ENCODE data around the gene SAP30L. TPM values are rescaled to one million over a fixed set of nuclear protein-coding genes. Genes with fewer than 3 reads are reported as not detected.

The SAP30L gene
- polyA plus RNA-seq, 3 donors, result 45.2 to 54.2 (median 48.0) TPM

DNA sequence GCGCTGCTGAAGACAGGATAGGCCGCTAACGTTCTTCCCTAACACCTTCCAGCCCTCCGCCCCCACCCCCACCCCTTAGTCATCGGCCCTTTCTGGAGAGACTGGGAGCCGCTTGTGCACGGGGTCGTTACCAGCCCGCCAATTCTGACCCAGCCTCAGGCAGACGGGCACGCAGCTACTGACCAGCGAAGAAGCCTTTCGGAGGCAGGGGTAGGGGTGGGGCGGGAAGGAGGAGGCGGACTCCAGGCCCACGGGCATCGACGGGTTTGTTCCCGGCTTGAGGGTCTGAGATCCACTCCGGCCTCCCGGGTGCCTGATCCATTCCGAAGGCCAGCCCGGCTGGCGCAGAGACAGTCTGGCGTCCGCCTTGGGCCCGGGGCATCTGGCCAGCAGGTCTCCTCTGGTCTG, 33.0 kb downstream of the SAP30L start:
- no peak for DNase-seq

DNA sequence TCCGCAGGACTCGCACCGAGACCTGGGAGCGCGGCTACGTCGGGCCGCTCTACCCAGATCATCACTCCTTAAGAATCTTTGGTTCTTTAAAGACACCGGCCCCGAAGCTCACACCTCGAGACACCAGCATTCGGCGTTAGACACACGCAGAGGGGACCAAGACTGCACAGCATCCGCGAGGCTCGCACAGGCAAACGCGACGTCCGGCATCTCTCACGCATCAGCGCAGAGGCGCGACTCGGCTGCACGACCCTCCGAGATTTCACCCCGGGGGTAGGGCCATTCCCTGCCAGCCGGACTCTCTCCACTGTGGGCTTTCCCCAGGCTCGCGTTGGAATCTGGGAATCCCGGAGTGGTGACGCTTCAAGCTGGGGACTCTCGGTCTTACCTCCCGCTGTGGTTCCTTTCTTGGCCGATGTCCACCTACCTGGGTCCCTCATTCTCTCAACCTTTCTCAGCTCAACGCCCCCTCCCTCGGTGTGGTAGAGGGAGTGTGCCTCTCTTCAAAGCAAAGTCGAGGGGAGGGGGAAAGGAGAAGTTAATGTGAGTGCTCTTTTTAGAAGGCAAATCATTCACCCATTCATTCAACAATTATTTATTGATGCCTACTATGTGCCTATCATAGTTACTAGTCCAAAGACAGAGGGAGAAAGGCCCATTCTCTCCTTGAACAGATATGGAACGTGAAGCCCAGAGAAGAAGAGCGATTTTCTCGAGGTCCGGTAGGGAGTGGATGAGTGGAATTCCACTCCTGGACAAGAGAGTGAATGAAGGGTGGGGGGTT, 33.6 kb downstream of the SAP30L start:
- DNase-seq, result no peak

DNA sequence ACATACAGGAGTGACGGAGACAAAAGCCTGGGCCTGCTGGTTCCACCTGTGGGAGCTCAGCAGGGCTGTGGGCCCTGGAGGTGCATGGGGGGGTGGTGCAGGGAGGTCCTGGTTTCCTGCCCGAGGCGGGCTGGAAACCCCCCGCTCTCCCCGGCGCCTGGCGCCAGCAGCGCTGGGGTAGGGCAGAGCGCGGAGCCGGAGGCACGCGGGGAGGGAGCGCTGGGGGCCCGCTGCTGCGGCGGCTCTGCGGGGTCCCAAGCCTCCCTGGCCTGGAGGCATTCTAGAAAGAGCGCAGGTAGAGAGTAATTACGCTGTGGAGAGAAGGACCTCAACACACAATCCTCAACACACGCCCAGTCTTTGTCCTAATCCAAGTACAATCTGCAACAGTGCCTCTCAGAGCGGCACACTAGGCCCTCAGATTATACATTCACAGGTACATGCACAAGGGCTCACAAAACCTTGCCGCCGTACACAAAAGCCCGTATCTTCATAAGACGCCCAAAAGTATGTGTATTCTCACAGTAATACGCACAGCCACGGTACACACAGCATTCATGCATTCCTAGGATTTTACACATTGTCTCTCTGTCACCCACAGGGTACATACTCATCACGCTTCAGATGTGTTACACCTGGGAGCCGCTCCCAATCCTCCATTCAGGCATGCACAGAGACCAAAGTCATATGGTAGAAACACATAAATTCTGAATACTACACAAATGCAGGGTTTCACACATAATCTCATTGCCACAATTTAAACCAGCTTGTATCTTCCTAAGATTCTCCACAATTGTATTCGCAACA, 34.4 kb downstream of the SAP30L start:
- no peak for DNase-seq

DNA sequence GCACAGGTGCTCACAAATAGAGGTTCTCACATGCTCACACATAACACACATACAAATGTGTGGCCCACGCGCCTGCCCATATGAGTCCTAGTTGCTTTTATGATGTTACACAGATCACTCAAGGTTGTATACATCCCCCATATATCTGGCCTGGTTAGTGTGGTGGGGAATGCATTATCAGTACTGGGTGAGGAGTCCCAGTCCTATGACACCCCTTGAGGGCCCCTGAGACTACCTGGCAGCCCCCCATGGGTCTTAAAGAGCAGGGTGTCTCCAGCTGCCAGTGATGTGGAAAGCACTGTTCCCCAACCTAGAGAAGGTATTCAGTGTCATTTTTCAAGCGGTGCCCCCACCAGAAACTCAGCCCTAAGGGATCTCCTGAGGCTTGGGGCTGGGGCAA, 35.0 kb downstream of the SAP30L start:
- DNase-seq, result no peak

DNA sequence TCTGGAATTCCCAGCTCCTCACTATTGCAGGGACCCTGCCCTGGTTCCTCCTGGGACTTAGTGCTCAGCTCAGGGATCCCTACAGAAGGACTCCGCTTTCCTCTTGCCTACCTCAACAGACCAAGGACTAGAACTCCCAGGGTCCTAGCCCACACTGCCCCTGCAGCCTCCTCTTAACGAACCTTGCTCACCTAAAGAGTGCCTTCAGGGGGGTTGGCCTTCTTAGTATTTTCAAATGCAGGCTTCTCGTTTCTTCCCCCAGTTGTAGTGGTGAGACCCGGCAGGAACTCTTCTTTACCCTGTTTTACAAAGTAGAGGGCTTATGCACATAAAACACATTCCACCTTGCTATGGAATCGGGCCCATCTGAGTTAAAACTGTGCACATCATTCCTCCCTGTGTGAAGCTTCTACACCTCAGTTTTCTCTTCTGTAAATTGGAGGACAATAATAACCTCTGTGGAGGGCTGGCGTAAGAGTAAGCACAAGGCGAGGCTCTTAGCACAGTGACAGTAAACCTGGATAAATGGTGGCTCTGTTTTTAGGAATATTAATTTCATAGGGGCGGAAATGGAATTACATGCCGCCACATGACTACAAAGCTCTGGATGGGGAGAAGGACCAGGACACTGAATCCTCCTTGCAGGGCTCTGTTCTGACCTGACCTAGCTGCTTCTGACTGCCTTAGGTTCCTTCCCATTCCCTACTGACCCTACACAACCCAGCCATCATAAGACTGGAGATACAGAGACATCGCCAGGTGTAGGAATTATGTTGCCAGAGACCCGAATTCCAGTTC, 36.0 kb downstream of the SAP30L start:
- no peak for DNase-seq

DNA sequence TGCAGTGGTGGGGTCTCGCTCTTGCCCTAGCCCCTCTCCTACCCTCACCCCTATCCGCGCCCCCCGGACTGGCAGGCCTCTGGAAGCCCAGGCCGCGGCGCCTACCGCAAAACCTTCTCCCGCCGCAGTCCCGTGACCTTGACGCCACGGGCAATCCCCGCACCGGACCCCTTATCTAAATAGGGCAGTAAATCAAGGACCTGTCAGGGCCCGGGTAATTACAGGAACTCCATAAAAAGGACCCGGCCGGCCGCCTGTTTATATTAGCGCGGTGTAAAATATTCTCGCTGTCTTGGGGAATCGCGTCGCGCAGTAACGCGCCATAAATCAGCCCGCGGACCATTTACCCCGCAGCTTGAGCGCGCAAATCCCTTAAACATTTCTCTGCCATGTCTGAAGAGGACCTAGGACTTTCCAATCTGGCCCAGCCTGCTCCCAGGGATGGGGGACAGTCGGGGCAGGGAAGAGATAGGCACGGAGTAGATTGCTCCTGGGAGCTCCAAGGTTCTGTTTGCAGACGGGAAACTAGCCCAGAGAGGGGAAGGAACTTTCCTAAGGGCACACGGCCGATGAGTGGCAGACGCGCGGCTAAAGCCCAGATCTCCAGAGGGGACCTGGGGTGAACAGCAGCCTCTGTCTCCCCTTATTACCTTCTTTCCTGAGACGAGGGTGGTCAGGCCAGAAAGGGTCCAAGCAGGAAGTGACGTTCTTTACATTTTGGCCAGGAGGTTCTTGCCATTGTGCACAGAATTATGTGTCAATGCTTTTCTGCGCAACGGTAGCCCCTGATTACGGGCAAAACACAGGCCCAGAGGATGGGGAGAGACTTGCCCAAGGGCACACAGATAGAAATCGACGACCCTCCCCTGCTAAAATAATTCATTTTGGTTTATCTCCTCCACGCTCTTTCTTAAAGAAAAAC, 37.0 kb downstream of the SAP30L start:
- DNase-seq, result no peak

DNA sequence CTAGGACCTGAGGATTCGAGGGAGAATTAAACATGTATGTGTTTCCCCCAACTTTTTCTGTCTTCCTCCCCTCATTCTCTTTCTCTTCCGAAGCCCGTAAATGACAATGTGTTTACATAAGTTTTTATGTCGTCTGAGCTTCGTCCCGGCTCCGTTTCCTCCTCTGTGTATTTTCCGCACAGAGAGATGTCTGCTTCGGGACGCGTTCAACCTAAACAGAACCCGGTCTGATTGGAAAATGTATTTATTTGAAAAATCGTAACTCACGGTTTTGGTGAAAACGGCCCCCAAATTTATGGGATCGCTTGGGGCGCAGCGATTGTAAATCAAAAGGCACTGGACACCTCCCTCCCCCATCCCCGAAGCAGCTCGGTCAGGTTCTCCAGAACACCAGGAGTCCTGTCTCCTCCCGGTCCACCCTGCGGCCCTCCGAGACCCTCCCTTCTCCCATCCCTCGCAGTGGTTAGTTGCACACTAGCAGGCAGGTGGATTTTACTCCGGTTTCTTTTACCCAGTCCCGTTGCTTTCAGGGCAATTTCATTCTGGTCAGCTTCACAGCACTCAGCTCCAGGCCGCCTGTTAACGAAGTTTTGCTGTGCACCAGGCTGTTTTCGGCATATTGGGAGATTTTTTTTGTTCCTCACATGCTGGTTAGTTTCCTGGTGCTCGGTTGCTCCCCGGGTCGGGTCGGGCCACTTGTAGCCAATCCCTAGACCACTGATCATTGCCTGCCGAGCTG, 38.0 kb downstream of the SAP30L start:
- no peak for DNase-seq

DNA sequence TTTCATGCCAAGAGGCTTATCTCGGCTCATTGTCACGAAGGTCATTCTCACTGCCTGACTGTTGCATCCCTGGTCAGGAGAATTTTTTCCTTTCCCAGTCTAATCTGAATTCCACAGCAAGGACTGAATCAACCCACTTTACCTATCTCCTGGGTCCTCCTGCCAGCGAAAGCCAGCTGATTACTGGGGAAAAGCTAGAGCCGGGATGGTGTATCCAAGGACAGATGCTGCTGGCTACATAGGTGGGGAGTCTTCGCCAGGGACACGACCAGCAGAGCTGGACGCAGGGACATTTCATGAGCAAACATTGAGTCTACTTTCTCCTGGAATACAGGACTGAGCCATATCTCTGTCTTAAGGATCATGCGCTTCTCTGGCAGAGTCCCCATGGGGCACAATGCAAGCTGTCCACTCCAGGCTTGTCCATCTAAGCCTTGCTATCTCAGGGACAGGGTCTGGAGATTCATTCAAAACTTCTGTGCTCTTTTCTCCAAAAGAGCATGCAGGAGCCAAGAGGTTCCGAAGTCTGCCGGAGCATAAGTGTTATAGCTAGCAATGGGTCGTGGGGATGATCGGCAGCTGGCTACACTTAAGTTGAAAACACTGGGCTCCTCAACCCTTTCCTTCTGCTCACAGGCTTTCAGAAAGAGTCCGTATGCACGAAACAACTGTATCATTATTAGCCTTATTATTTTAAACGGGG, 38.7 kb downstream of the SAP30L start:
- no peak for DNase-seq

DNA sequence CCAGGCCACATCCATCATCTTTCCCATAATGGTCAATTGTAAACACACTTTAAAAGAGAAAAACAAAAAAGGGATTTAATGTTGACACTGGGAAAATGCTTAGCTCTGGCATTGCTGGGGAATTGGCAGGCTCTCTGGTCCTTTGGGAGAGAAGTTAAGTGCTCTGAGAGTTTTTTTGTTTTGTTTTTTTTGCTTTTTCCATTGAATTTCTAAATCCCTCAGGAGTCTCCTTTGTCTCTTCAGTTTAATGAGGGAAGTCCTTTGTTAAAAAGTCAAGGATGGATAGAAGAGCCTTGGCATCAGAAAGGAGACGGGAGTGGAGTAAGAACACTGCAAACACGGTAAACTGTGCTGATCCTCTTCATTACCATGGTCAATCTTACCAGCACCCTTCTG, 39.3 kb downstream of the SAP30L start:
- DNase-seq, result no peak

DNA sequence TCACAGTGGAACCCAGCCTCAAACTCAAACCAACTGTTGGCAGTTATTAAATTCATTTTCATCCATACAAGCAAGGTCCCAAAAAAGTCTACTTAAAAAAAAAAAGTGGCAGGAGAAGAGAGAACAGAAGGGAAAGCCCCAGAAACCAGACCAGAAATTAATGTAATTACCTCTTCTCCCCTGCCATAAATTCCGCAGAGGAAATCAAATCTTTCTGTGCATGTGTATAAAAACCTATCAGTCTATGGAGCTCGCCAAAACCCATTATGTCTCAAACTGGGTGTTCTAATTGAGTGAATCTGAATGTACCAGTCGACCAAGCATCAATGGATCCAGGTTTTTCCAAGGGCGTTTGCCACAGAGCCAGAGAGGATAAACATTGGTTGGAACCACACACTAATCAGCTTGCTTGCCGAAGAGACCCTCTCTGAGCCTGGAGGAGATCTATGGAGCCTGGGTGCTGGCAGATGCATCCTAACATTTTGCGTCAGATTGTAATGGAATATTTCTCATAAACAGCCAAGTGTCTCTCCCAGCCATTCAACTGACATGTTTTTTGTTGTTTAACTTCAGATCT, 40.1 kb downstream of the SAP30L start:
- DNase-seq, result no peak

DNA sequence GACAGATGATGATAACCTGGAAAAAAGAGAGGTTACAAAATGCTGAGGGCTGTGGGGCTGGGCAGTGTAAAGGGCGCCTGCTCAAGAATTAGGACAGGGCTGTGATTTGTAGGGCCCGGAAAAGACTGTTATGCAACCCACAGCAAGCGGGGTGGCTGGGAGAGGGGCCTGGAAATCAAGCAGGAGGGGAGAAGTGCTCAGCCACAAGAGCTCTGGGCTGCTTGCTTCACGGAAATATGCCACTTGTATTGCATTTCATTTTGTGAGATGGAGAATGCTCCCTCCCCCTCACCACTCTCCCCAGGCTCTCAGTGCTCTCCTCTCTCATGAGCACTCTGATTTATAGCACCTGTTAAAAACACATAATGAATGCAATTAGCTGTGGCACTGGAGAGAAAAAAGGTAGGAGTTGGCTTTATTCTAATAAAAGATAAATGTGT, 40.6 kb downstream of the SAP30L start:
- DNase-seq, result no peak

DNA sequence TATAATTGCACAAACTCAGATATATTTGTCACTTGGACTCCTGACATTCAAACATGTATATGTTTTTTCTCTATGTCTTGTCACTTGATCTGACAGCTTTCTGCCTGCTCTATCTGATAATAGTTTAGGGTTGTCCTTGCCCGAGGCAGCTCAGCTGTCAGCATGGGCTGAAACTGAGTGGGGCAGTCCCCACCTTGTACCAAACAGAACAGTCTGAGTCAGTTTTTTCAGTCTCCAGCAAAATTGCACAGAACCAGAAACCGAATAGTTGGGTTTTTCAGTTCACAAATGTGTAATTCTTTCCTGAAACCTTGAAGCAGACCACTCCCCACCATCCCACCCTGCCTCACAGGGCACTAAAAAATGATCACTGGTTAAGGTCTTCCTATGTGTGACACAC, 41.7 kb downstream of the SAP30L start:
- no peak for DNase-seq

DNA sequence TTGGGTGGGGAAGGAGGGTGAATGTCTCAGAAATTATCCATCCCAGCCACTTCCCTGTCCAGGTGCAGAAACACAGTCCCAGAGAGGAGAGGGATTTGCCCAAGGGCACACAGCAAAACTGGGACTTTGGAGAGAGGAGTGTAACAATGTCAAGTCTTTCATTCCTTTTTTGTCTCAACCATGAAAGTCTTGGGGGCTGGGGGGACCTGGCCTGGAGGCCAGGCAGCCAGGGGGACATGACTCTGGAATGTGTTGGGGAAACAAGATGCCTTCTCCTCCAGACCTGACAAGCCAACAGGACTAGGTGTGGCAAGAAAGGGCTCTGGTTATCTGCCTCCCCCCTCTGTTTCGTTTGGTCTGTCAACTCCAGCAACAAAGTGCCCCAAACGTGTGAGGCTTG, 46.1 kb downstream of the SAP30L start:
- DNase-seq, result no peak

DNA sequence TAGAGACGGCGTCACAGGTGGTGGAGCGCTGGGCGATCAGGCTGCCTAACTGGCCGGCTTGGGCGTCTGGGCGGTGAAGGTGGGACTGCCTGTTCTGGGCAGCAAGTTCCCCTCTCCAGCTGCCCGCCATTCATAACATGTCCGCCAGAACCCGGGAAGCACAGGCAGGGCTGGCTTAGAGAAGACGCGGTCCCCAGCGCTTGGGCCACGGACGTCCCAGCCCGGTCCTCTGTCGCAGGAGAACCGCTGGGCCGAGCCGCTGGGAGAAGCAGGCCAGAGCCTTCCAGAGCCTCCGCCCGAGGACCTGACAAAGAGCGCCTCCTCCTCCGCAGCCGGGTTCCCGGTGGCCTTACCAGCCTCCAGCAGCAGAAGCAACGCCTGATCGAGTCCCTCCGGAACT, 47.5 kb downstream of the SAP30L start:
- no peak for DNase-seq

DNA sequence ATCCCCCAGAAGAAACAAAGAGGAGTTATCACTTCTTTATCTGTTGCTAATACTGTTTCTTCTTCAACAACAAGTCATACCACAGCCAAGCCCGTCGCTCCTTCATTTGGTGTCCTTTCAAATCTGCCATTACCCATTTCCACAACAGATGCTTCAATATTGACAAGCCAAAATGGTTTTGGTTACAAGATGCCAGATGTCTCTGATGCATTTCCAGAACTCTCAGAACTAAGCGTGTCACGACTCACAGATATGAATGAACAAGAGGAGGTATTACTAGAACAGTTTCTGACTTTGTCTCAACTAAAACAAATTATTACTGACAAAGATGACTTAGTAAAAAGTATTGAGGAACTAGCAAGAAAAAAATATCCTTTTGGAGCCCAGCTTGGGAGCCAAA, 48.2 kb downstream of the SAP30L start:
- no peak for DNase-seq

DNA sequence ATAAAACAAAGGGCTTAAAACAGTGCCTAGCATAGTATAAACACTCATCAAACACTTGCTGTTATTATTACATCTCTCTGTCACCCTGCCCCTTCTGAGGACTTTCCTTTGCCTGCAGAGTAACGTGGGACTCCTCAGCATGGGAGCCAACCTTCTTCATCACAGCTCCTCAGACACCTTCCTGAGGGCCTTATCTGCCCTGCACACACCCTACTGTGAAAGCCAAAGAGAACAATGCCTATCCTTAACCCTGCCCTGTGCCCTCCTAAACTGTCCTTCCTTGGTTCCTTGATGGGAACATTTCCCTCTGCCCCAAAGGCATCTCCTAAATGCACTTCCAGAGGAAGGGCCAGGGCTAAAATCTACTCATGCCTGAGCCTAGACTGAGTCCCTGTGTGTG, 52.8 kb downstream of the SAP30L start:
- DNase-seq, result no peak

DNA sequence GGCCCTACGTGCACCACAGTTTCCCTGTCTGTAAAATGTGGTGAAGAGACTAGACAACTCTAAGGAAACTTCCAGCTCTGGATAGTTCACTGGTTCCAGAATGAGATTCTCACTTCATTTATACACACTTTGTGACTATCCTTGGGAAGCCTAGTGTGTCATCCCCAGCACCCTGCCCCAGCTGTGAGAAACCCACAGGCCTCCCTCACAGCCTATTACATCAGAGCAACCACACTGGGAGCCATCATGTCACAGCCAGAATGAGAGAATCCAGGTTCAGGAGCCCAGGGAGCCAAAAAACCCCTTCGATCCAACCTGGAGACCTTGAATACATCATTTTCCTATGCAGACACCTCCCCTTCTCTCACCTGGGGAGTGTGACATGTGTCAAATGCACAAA, 53.2 kb downstream of the SAP30L start:
- DNase-seq, result no peak

DNA sequence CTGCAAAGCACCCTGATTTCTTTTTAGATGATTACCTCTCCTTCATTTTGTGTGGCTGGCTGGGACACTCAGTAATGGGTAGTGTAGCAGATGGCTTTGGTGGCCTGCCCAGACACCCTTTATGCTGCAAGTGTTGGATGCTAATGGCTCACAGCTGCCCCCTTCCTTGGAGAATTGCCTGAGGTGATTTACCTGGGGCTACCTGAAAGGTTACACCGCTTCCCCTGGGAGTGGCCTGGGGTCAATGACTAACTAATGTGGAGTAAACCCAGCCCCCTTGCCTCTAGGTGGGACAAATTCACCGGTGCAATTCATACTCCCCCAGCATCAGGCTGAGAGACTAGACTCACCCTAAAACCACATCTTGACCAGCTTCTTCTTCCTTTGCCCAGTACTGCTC, 55.8 kb downstream of the SAP30L start:
- DNase-seq, result no peak

DNA sequence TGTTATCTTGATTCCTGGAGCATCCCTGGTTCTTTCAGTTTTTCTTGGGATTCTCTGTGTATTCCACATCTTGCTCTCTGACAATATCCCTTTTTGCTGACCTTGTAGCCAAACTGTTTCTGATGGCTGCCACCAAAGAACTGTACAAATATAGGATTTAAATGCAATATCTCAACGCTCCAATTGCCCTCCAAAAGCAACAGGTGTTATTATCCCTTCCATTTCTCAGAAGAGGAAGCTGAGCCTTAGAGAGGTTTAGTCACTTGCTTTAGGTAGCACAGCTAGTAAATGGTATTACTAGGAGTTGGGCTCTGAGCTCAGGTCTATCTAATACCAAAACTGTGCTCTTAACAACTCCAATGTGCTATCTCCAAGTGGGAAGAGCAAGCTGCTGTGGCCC, 56.4 kb downstream of the SAP30L start:
- no peak for DNase-seq

DNA sequence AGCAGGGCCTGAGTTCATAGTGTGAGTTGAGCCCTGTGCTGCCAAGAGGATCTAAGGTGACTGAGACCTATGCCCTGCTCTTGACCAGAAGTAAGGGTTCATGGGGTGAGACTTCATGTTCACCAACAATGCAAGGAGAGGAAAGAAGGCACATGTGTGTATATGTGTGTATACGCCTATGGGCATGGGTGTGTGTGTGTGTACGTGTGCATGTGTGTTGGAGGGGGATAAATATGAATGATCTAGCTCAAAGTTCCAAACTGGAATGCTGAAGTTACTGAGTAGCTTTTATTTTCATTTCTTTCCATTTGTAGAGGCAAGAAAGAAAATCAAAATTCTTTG, 57.9 kb downstream of the SAP30L start:
- DNase-seq, result no peak
